ENCODE measurements around the gene MPV17L2. TPM values are rescaled to one million over a fixed set of nuclear protein-coding genes. Genes with fewer than 3 reads are reported as not detected.
A peak's percentile ranks its signal among the peaks of the same experiment; 100 is the strongest.

Gene MPV17L2
- total and polyA plus RNA-seq, 2 donors from 2014 or later, result 11.5 to 31.1 TPM

GRCh38 chr19:18225702-18226468 is 32.9 kb downstream of the MPV17L2 start, which contains the start of gene PDE4C:
TSS of gene PDE4C (minus strand) at chr19:18226438. CDS start at chr19:18226415, 23 bp downstream.
- intact Hi-C loops (cut with DNase I), result no loop called here
- Histone ChIP-seq H3K27ac (ENCODE audit: low read depth in 2 of 2, low read length in 2 of 2) (peak within 1 kb of the TSS; percentile 71 to 73), H3K9me3 (ENCODE audit: control insufficient read depth in 2 of 3, insufficient read depth in 1 of 3, low read length in 3 of 3) (no peaks in the 10 kb centered on the region), H3K4me1 (ENCODE audit: control insufficient read depth in 2 of 3, insufficient read depth in 2 of 3, low read depth in 1 of 3, low read length in 3 of 3) (peaks cover 0 to 19% (median 0%) of the 10 kb centered on the region in 3 donors), H3K9ac (ENCODE audit: low read length in 3 of 3) (peak within 1 kb of the TSS in 2 of 3 donors; percentile 19 to 34), H3K27me3 (ENCODE audit: control insufficient read depth, insufficient read depth, low read length) (peaks cover 7% of the 10 kb centered on the region), H3K36me3 (ENCODE audit: control insufficient read depth in 2 of 3, insufficient read depth in 3 of 3, low read length in 3 of 3) (no peaks in the 10 kb centered on the region), H3K4me3 (ENCODE audit: low read length in 3 of 3) (no peak within 1 kb of the TSS)
- DNase-seq, result peak in 4 of 5 donors; percentile 29 to 86 (median 62)
- TF ChIP-seq CTCF (IDR thresholded peaks at IDR 0.05; ENCODE audit: borderline replicate concordance, extremely low read depth, insufficient read depth), result no peak
- no peak for FAIRE-seq

- FAIRE-seq (no peak), DNase-seq (no peak)
- Histone ChIP-seq H3K27ac (ENCODE audit: low read depth in 2 of 2, low read length in 2 of 2) (no peak overlapping the region), H3K4me1 (ENCODE audit: control insufficient read depth in 2 of 3, insufficient read depth in 2 of 3, low read depth in 1 of 3, low read length in 3 of 3) (peaks cover 0 to 18% (median 0%) of the 10 kb centered on the region in 3 donors), H3K4me3 (ENCODE audit: low read length in 3 of 3) (no peak overlapping the region), H3K9ac (ENCODE audit: low read length in 3 of 3) (no peak overlapping the region), H3K27me3 (ENCODE audit: control insufficient read depth, insufficient read depth, low read length) (peaks cover 7% of the 10 kb centered on the region), H3K36me3 (ENCODE audit: control insufficient read depth in 2 of 3, insufficient read depth in 3 of 3, low read length in 3 of 3) (no peaks in the 10 kb centered on the region), H3K9me3 (ENCODE audit: control insufficient read depth in 2 of 3, insufficient read depth in 1 of 3, low read length in 3 of 3) (no peaks in the 10 kb centered on the region)
- no peak for TF ChIP-seq CTCF (IDR thresholded peaks at IDR 0.05; ENCODE audit: borderline replicate concordance, extremely low read depth, insufficient read depth)
- intact Hi-C loops (cut with DNase I), result no loop called here
Measured at GRCh38 chr19:18226956-18227780, 34.1 kb downstream of the MPV17L2 start.

GRCh38 chr19:18227781-18228271 is 34.8 kb downstream of the MPV17L2 start:
- TF ChIP-seq CTCF (IDR thresholded peaks at IDR 0.05; ENCODE audit: borderline replicate concordance, extremely low read depth, insufficient read depth), result no peak
- H3K27me3 ChIP-seq (ENCODE audit: control insufficient read depth, insufficient read depth, low read length), result peaks cover 7% of the 10 kb centered on the region
- no peak overlapping the region for H3K27ac ChIP-seq (ENCODE audit: low read depth in 2 of 2, low read length in 2 of 2)
- H3K9ac ChIP-seq (ENCODE audit: low read length in 3 of 3), result no peak overlapping the region
- no peak overlapping the region for H3K4me3 ChIP-seq (ENCODE audit: low read length in 3 of 3)
- no peak for DNase-seq
- H3K9me3 ChIP-seq (ENCODE audit: control insufficient read depth in 2 of 3, insufficient read depth in 1 of 3, low read length in 3 of 3), result no peaks in the 10 kb centered on the region
- H3K4me1 ChIP-seq (ENCODE audit: control insufficient read depth in 2 of 3, insufficient read depth in 2 of 3, low read depth in 1 of 3, low read length in 3 of 3), result peaks cover 0 to 18% (median 0%) of the 10 kb centered on the region in 3 donors
- intact Hi-C loops (cut with DNase I), result no loop called here
- no peak for FAIRE-seq
- no peaks in the 10 kb centered on the region for H3K36me3 ChIP-seq (ENCODE audit: control insufficient read depth in 2 of 3, insufficient read depth in 3 of 3, low read length in 3 of 3)
